OCI-LY3 (cell line): ENCODE measurements around the gene TOM1.

Experiments used
- CTCF ChIP-seq: fragments of 200-600, 300-600 bp; sonication (generic); IDR thresholded peaks from 2 replicates; pipeline ENCODE4 v1.5.1; 2014; ENCODE audit warnings: antibody characterized with exemption, low read length, low read depth
- EZH2phosphoT487 ChIP-seq: fragments of 200-600 bp; shearing (Covaris generic); IDR thresholded peaks from 2 replicates; pipeline ENCODE4 v1.6.1; 2018; ENCODE audit warnings: antibody characterized with exemption, mixed run types, low read depth

GRCh38 chr22:35337932-35338331 is 38.2 kb downstream of the TOM1 start:
- TF ChIP-seq CTCF, result peak; percentile 35
- no peak for TF ChIP-seq EZH2phosphoT487
